Erythroblast (primary cell): Measurements from ENCODE around the gene DGKD.

Experiments
- GATA1 ChIP-seq: IDR thresholded peaks from 2 replicates; pipeline ENCODE4 v1.6.1; 2011; ENCODE audit warnings: low read depth, mild to moderate bottlenecking, control low read depth, low read length, moderate library complexity
- POLR2A ChIP-seq: IDR thresholded peaks from 2 replicates; pipeline ENCODE4 v1.6.1; 2011; ENCODE audit warnings: mild to moderate bottlenecking, low read length

GRCh38 chr2:233380132-233380895 is 26.0 kb downstream of the DGKD start:
- no peak for TF ChIP-seq POLR2A
- no peak for TF ChIP-seq GATA1
